HS-27A (cell line): ENCODE results near the gene DNLZ.

Experiments
- DNase-seq: peaks from one replicate; pipeline ENCODE4 v3.0.0-alpha.2; 2012; ENCODE audit warnings: low read depth, missing footprints

The DNLZ gene

DNA sequence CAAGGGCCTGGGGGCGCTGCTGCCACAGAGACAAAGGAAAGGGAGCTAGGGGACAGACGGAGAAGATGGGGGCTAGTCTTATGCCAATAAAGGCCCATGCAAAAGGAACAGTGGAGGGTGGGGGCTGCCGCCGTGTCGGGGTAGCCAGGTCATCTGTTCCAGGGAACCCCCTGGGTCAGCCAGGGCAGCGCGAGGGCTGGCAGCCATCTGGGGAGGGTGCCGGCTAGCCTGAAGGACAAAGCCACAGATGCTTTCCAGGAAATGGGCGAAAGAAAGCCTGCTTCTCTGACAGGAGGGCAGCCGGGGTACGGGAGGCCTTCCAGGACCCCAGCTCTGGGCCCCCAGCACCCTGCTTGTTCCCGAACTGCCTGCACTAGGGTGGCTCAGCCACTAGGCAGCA lies 11.6 kb upstream of the DNLZ start:
- DNase-seq = no peak

DNA sequence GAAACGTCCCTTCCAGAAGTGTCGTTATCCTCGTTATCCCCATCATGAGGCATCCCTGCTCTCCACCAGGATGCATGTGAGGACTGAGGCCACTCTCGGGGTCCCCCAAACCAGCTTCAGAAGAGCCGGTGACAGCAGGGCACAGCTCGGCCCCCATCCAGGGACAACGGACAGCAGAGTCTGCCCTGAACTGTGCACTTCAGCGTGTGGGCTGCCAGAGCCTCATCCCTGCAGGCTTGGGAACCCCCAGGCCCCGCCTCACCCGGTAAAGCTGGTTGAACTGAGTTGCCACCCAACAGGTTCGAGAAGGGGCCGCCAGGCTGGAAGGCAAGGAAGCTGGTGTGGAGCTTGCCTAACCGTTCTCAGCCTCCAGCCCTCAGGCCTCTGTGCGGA lies 10.6 kb upstream of the DNLZ start:
- DNase-seq = no peak

GRCh38 chr9:136373300-136374182 lies 10.0 kb upstream of the DNLZ start, which contains the start of gene CARD9:
CARD9 (minus strand) TSS chr9:136373669; CDS start chr9:136372078, 1,591 bp downstream.
- DNase-seq = no peak

GRCh38 chr9:136372561-136373299 lies 9.2 kb upstream of the DNLZ start:
- DNase-seq = no peak

GRCh38 chr9:136372006-136372405 lies 8.5 kb upstream of the DNLZ start:
- DNase-seq = no peak

GRCh38 chr9:136371533-136371880 lies 8.0 kb upstream of the DNLZ start:
- DNase-seq = no peak

DNA sequence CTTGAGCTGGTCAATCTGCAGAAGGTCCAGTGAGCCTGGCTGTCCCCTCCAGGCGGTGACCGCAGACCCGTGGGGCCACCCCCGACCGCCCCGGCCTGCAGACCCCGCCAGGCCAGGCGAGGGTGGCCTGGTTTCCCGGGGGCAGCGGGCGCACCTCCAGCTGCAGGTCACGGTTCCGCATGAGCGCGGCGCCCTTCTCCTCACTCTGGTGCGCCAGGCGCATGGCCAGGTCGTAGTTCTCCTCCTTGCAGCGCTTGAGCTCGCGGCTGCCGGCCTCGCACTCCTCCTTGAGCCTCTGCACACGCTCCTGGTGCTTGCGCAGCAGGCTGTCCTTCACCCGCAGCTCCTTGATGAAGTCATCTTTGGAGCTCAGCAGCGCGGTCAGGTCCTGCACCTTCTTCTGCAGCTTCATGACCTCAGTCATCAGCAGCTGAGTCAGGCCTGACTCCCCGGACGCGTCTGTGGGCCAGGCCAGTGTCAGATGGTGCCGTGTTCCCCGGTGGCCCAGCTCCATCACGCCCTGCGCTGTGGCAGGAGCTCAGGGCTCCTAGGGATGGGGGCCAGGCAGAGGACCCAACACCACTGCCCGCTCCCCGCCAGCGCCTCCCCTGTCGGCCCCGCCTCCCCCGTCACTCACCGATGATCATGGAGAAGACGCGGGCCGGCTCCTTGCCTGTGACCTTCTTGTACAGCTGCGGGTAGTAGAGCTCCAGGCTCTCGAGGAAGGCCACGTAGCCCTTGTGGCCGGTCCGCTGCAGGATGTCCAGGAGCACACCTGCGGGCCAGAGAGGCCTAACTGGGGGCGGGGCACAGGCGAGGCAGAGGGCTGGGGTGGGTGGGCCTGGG lies 7.4 kb upstream of the DNLZ start:
- DNase-seq = no peak

- DNase-seq = no peak
Observed at GRCh38 chr9:136370037-136370436, 6.5 kb upstream of the DNLZ start.

DNA sequence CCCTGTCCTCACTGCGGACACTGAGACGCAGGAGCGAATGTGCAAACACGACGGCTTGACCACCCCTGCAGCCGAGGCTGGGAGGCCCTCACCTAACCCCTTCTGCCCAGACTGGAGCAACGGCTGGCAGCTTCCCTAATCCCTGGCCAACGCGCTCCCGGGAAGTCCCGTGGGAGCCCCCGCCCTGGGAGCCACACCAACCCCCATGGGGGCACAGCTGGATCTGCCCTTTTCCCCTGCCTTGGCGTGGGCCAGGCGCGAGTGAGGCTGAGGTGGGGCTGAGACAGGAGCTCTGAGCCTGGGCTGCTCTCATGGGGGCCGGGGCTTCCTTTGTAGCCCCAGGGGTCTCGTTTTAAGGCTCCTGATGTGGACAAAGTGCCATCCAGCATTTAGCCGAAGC lies 4.6 kb upstream of the DNLZ start:
- no peak for DNase-seq

DNA sequence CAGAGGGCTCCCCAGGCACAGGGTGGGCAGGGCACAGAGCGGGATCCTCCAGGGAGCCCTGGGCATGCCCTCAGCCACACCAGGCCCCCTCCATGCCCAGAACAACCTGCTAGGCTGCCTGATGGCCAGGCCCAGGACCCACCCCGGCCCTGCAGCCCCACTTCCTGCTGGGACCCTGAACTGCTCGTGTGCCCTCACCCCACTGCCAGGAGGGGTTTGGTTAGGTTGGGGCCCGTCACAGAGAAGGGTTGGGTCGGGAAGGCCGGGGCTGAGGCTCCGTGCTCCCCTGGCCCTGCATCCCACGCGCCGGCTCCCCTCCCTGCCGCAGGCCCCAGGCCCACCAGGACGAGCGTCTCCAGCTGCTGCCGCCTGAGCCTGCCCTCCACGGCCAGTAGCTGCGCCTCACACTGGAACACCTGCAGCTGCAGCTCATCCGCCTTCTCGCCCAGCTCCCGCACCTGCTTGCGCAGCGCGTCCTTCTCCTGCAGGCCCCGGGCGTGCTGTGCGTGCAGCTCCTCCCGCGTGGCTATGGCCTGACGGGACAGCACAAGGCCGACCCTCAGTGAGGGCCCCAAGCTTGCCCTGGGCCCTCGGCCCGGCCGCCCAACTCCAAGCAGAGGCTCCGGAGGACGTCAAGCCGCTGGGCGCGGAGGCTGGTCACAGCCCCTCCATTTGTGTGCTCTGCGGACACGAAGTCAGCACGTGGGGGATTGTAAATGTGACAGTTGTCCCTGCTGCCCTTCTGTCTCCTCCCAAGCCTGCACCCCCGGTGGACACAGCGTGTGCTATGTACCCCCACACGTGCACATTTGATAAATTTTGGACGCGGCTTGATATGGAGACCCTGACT lies 4.0 kb upstream of the DNLZ start:
- DNase-seq = no peak

GRCh38 chr9:136366826-136367225 lies 3.3 kb upstream of the DNLZ start:
- DNase-seq = no peak

GRCh38 chr9:136365775-136366222 lies 2.3 kb upstream of the DNLZ start:
- no peak for DNase-seq

GRCh38 chr9:136364942-136365774 lies 1.6 kb upstream of the DNLZ start:
- DNase-seq = no peak

DNA sequence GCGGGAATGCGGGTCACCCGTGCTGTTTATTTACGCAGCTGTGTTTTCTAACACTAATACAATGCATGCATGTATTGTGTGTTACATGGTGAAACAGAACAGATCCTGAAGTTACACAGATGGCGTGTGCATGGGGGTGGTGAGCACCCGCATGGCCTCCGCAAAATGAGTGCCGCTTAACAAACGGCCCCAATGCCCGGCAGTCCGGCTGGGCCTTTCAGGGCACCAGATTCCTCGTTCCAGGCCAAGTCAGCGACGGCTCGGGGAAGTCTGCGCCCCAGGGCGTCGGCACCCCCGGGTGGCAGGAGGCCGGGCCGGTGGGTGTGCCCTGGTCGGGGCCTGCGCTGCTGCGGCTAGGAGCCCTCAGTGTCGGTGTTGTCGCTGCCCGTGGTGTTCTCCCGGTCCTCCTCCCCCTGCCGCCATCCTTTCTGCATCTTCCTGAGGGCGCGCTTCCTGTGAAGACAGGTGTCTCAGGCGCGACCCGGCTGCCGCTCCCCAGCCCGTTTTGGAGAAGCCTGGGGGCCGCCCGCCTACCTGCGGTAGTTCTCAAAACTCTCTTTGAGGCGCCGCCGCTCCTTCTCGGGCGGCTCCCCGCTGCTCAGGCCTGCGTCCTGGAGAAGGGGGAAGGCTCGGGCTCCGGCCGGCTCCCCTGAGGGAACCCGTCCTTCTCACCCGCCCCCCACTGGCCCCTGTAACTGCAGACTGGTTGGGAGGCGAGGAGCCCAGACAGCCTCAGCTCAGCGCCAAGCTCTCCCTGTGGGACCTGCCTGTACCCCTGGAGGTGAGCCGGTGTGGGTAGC lies 605 bp upstream of the DNLZ start:
- DNase-seq = no peak

GRCh38 chr9:136362450-136362784 lies 1.1 kb downstream of the DNLZ start:
- no peak for DNase-seq

GRCh38 chr9:136361754-136362449 lies 1.6 kb downstream of the DNLZ start:
- no peak for DNase-seq

- no peak for DNase-seq
Observed at GRCh38 chr9:136361047-136361753, 2.3 kb downstream of the DNLZ start.
